ENCODE data around the gene TFG.
A peak's percentile ranks its signal among the peaks of the same experiment; 100 is the strongest.

TFG gene

DNA sequence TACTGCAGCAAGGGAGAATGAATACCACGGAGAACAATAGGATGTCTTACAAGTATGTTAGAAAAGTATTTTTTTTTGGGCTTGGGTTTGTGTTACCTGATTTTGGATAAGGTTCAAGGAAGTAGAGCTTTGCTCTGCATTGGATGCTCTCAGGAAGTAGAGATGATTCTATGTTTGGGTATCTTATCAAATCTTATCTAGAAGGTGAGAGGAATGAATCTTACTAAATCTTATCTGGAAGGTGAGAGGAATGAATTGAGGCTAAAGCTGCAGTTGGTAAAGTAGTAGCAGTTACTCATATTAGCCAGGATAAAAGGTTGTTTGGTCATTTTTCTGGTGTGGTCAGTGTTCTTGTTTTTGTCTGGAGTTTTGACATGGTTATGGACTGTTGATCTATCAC is 17.4 kb downstream of the TFG start:
- TF ChIP-seq, protein P1, sequence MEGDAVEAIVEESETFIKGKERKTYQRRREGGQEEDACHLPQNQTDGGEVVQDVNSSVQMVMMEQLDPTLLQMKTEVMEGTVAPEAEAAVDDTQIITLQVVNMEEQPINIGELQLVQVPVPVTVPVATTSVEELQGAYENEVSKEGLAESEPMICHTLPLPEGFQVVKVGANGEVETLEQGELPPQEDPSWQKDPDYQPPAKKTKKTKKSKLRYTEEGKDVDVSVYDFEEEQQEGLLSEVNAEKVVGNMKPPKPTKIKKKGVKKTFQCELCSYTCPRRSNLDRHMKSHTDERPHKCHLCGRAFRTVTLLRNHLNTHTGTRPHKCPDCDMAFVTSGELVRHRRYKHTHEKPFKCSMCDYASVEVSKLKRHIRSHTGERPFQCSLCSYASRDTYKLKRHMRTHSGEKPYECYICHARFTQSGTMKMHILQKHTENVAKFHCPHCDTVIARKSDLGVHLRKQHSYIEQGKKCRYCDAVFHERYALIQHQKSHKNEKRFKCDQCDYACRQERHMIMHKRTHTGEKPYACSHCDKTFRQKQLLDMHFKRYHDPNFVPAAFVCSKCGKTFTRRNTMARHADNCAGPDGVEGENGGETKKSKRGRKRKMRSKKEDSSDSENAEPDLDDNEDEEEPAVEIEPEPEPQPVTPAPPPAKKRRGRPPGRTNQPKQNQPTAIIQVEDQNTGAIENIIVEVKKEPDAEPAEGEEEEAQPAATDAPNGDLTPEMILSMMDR (IDR thresholded peaks at IDR 0.05; ENCODE audit: low read depth, low read length) = no peak
- DNase-seq (ENCODE audit: extremely low read depth, low read depth) = no peak

DNA sequence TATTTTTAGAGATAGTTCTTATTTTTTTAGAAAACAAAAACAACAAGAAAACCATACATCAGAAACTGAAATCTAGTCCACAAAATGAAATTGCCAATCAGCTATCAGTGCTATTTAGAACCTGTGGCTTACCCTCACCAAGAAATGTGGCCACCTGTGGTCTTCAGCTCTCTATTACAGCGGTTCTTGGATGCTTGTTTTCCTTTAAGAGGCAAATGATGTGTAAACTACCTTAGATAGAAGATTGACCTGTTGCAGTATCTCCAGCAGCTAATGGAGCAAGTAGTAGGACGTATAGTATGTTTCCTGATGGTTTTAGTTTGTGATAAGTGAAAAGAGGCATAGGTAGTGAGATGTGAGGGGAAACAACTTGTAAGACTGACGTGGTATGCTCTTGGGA is 21.2 kb downstream of the TFG start:
- TF ChIP-seq, protein P1 (IDR thresholded peaks at IDR 0.05; ENCODE audit: low read depth, low read length) = no peak
- DNase-seq (ENCODE audit: extremely low read depth, low read depth) = no peak

DNA sequence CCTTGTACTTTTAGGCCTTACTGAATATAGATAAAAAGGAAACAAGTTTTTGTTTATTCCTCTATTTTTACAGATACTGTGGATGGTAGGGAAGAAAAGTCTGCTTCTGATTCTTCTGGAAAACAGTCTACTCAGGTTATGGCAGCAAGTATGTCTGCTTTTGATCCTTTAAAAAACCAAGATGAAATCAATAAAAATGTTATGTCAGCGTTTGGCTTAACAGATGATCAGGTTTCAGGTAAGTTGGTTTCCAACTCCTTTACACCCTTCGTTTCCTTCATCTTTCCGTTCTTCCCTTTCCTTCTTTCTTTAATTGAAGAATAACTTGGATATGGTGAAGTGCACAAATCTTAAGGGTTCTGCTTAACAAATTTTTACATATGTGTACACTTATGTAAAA is 23.1 kb downstream of the TFG start:
- no peak for DNase-seq (ENCODE audit: extremely low read depth, low read depth)
- TF ChIP-seq, protein P1 (IDR thresholded peaks at IDR 0.05; ENCODE audit: low read depth, low read length) = no peak

DNA sequence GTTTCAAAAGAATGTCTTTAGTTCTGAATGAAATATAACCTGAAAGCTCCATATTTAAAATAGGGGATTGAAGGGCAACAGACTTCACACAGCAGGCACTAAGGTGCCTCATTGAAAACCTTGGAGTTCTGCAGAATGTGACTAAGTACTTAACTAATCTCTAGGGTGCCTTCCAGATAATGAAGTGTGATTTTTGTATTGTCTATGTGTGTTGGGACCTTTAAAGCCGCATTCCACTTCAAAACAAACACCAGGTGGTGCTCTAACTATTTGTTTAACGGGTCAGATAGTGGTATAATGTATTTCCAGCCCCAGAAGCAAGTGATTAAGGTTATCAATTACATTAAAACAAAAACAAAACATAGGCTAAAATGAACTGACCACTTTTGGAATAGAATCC is 28.0 kb downstream of the TFG start:
- TF ChIP-seq, protein P1 (IDR thresholded peaks at IDR 0.05; ENCODE audit: low read depth, low read length) = peak; percentile 51

DNA sequence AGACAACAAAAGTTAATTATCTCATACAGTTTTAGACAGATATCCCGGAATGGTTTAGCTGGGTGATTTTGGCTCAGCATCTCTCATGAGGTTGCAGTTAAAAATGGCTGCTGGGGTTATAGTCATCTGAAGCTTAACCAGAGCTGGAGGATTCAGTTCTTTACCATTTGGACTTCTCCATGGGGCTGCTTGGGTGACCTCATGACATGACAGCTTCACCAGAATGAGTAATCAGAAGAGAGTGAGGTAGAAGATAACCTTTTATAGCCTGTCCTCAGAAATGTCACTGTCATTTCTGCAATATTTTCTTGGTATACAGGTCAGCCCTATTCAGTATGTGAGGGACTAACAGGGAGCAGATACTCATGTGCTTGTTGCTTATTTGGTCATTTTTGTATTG is 30.9 kb downstream of the TFG start:
- TF ChIP-seq, protein P1 (IDR thresholded peaks at IDR 0.05; ENCODE audit: low read depth, low read length) = no peak
- DNase-seq (ENCODE audit: extremely low read depth, low read depth) = no peak

More for the DNA sequence above, 28.0 kb downstream of the TFG start:
- no peak for DNase-seq (ENCODE audit: extremely low read depth, low read depth)

DNA sequence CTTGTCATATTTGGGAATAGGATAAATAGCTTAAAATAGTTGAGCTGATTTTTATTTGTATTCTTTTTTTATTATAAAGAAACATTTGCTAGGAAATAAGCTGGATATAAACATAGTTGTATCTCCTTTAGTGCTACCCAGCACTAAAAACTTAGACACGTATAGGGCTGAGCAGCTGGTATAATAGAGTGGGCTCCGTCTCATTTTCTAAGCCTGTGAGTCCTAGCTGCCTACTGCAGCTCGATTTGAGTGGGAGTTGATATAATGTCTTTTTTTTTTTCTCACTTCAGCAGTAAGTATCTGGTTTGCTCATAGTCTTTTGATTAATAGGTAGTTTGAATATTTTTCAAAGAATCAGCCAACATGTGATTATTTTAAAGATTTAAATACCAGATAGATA is 34.2 kb downstream of the TFG start:
- no peak for DNase-seq (ENCODE audit: extremely low read depth, low read depth)

DNA sequence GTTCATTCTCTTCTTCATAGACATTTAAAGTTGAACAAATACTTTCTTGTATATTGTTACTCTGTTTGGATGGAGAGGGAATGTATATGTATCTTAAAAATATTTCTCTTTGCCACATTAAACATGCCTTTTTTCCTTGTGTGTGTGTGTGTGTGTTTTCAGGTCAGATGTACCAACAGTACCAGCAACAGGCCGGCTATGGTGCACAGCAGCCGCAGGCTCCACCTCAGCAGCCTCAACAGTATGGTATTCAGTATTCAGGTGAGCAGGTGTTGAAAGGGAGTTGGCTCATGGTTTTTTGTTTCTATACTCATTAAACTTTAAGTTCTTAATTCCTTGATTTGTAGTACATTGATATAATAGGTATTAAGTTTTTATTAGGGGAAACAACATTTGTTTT is 35.4 kb downstream of the TFG start:
- TF ChIP-seq, protein P1 (IDR thresholded peaks at IDR 0.05; ENCODE audit: low read depth, low read length) = no peak

More for the DNA sequence above, 34.2 kb downstream of the TFG start:
- TF ChIP-seq, protein P1 (IDR thresholded peaks at IDR 0.05; ENCODE audit: low read depth, low read length) = no peak

More for the DNA sequence above, 35.4 kb downstream of the TFG start:
- DNase-seq (ENCODE audit: extremely low read depth, low read depth) = no peak
